ENCODE data around the gene FALEC. TPM values are rescaled to one million over a fixed set of nuclear protein-coding genes. Genes with fewer than 3 reads are reported as not detected.
"Not testable (repeated sequence)": the region's sequence is repeated elsewhere in the genome, so short reads cannot be mapped to it uniquely, and the experiment has no call there.

FALEC gene
- total and polyA plus RNA-seq, 2 donors from 2014 or later, result not detected

- H3K27ac ChIP-seq (ENCODE audit: low read depth in 2 of 2, low read length in 2 of 2), result peak overlapping the region; percentile 86 to 100
- intact Hi-C loops (cut with DNase I), result no loop called here
- no peaks in the 10 kb centered on the region for H3K9me3 ChIP-seq (ENCODE audit: control insufficient read depth in 2 of 3, insufficient read depth in 1 of 3, low read length in 3 of 3)
- DNase-seq (no peak), FAIRE-seq (no peak)
- H3K4me1 ChIP-seq (ENCODE audit: control insufficient read depth in 2 of 3, insufficient read depth in 2 of 3, low read depth in 1 of 3, low read length in 3 of 3), result peaks cover 13 to 50% (median 50%) of the 10 kb centered on the region in 3 donors
- H3K27me3 ChIP-seq (ENCODE audit: control insufficient read depth, insufficient read depth, low read length), result no peaks in the 10 kb centered on the region
- H3K36me3 ChIP-seq (ENCODE audit: control insufficient read depth in 2 of 3, insufficient read depth in 3 of 3, low read length in 3 of 3), result peaks cover 3 to 18% (median 8%) of the 10 kb centered on the region in 3 donors
- no peak for TF ChIP-seq CTCF (IDR thresholded peaks at IDR 0.05; ENCODE audit: borderline replicate concordance, extremely low read depth, insufficient read depth)
- peak overlapping the region; percentile 14 to 52 (median 31) for H3K4me3 ChIP-seq (ENCODE audit: low read length in 3 of 3)
- H3K9ac ChIP-seq (ENCODE audit: low read length in 3 of 3), result peak overlapping the region; percentile 2 to 86 (median 63)
These were observed 53.0 kb downstream of the FALEC start for GRCh38 chr1:150568594-150568966.

- DNase-seq (no peak), FAIRE-seq (no peak)
- intact Hi-C loops (cut with DNase I), result loop anchor here (10.0 kb wide), 1 partner anchor 52 kb away; the partner anchor contains the start of gene ENSA
- H3K9ac ChIP-seq (ENCODE audit: low read length in 3 of 3), result no peak overlapping the region
- peak overlapping the region in 1 of 3 donors; percentile 26 for H3K4me3 ChIP-seq (ENCODE audit: low read length in 3 of 3)
- no peak for TF ChIP-seq CTCF (IDR thresholded peaks at IDR 0.05; ENCODE audit: borderline replicate concordance, extremely low read depth, insufficient read depth)
- H3K27me3 ChIP-seq (ENCODE audit: control insufficient read depth, insufficient read depth, low read length), result no peaks in the 10 kb centered on the region
- peak overlapping the region; percentile 1 to 65 for H3K27ac ChIP-seq (ENCODE audit: low read depth in 2 of 2, low read length in 2 of 2)
- H3K36me3 ChIP-seq (ENCODE audit: control insufficient read depth in 2 of 3, insufficient read depth in 3 of 3, low read length in 3 of 3), result peaks cover 17 to 57% (median 34%) of the 10 kb centered on the region in 3 donors
- no peaks in the 10 kb centered on the region for H3K9me3 ChIP-seq (ENCODE audit: control insufficient read depth in 2 of 3, insufficient read depth in 1 of 3, low read length in 3 of 3)
- H3K4me1 ChIP-seq (ENCODE audit: control insufficient read depth in 2 of 3, insufficient read depth in 2 of 3, low read depth in 1 of 3, low read length in 3 of 3), result peaks cover 11 to 39% (median 27%) of the 10 kb centered on the region in 3 donors
These were observed 57.5 kb downstream of the FALEC start for GRCh38 chr1:150572918-150573647.

- peak overlapping the region; percentile 1 to 65 for H3K27ac ChIP-seq (ENCODE audit: low read depth in 2 of 2, low read length in 2 of 2)
- not testable (repeated sequence) for H3K9ac ChIP-seq (ENCODE audit: low read length in 3 of 3); FAIRE-seq; H3K27me3 ChIP-seq (ENCODE audit: control insufficient read depth, insufficient read depth, low read length); DNase-seq; H3K9me3 ChIP-seq (ENCODE audit: control insufficient read depth in 2 of 3, insufficient read depth in 1 of 3, low read length in 3 of 3); H3K4me3 ChIP-seq (ENCODE audit: low read length in 3 of 3)
- intact Hi-C loops (cut with DNase I), result loop anchor here (10.0 kb wide), 1 partner anchor 51 kb away; the partner anchor contains the start of gene ENSA
- H3K4me1 ChIP-seq (ENCODE audit: control insufficient read depth in 2 of 3, insufficient read depth in 2 of 3, low read depth in 1 of 3, low read length in 3 of 3), result peaks cover 9 to 36% (median 22%) of the 10 kb centered on the region in 3 donors
- peaks cover 17 to 62% (median 36%) of the 10 kb centered on the region in 3 donors for H3K36me3 ChIP-seq (ENCODE audit: control insufficient read depth in 2 of 3, insufficient read depth in 3 of 3, low read length in 3 of 3)
These were observed 58.1 kb downstream of the FALEC start for GRCh38 chr1:150573648-150574071.

All from kidney (tissue), 14 donors.